NT2/D1 (cell line): ENCODE results near the gene PCED1B.

Experiments
- DNase-seq: peaks from one replicate; pipeline ENCODE4 v3.0.0-alpha.2; 2011; ENCODE audit warnings: low read depth, low spot score
- H3K27me3 ChIP-seq: 2 replicates; pipeline ENCODE4 v1.6.0; 2011; ENCODE audit warnings: mild to moderate bottlenecking; ENCODE audit not compliant: insufficient read length, insufficient read depth
- H3K36me3 ChIP-seq: 2 replicates; pipeline ENCODE4 v1.6.1; 2011; ENCODE audit warnings: mild to moderate bottlenecking, low read length, mixed read lengths; ENCODE audit not compliant: insufficient read depth, insufficient read length
- H3K4me1 ChIP-seq: 2 replicates; pipeline ENCODE4 v1.5.1; 2011; ENCODE audit not compliant: insufficient read depth, insufficient read length
- H3K4me3 ChIP-seq: 2 replicates; pipeline ENCODE4 v1.5.1; 2011; ENCODE audit warnings: low read depth; ENCODE audit not compliant: insufficient read length
- H3K9ac ChIP-seq: 2 replicates; pipeline ENCODE4 v1.6.0; 2011; ENCODE audit warnings: low read depth; ENCODE audit not compliant: insufficient read length
- H3K9me3 ChIP-seq: 2 replicates; pipeline ENCODE4 v1.5.1; 2011; ENCODE audit warnings: mild to moderate bottlenecking, low read length; ENCODE audit not compliant: insufficient read depth
- SUZ12 ChIP-seq: IDR thresholded peaks from 2 replicates; pipeline ENCODE4 v1.6.1; 2011; ENCODE audit not compliant: insufficient read length, insufficient read depth; ENCODE audit errors: extremely low read depth
- YY1 ChIP-seq: IDR thresholded peaks from 2 replicates; pipeline ENCODE4 v1.6.1; 2011; ENCODE audit not compliant: insufficient read length, insufficient read depth
- ZNF274 ChIP-seq: IDR thresholded peaks from 2 replicates; pipeline ENCODE4 v1.6.1; 2011; ENCODE audit warnings: mild to moderate bottlenecking, low read depth, low read length

The PCED1B gene

GRCh38 chr12:47077206-47078085, 2.0 kb upstream of the PCED1B start:
- H3K9me3 ChIP-seq, result no peaks in the 10 kb centered on the region
- no peak overlapping the region for H3K9ac ChIP-seq
- no peak overlapping the region for H3K4me3 ChIP-seq
- peaks cover 31% of the 10 kb centered on the region for H3K27me3 ChIP-seq
- H3K36me3 ChIP-seq, result peaks cover 6% of the 10 kb centered on the region
- TF ChIP-seq YY1, result no peak
- no peak for TF ChIP-seq SUZ12
- no peak for TF ChIP-seq ZNF274
- H3K4me1 ChIP-seq, result peaks cover 2% of the 10 kb centered on the region
- no peak for DNase-seq

GRCh38 chr12:47078086-47078395, 1.4 kb upstream of the PCED1B start:
- no peak overlapping the region for H3K9ac ChIP-seq
- H3K4me3 ChIP-seq, result no peak overlapping the region
- H3K4me1 ChIP-seq, result peaks cover 2% of the 10 kb centered on the region
- TF ChIP-seq ZNF274 (no peak), SUZ12 (no peak), YY1 (no peak)
- H3K27me3 ChIP-seq, result peaks cover 31% of the 10 kb centered on the region
- no peak for DNase-seq
- no peaks in the 10 kb centered on the region for H3K9me3 ChIP-seq
- peaks cover 6% of the 10 kb centered on the region for H3K36me3 ChIP-seq

- H3K4me3 ChIP-seq, result peak overlapping the region; percentile 63
- H3K36me3 ChIP-seq, result peaks cover 6% of the 10 kb centered on the region
- peaks cover 31% of the 10 kb centered on the region for H3K27me3 ChIP-seq
- H3K4me1 ChIP-seq, result peaks cover 2% of the 10 kb centered on the region
- DNase-seq, result no peak
- TF ChIP-seq SUZ12 (no peak), YY1 (no peak), ZNF274 (no peak)
- H3K9ac ChIP-seq, result peak overlapping the region; percentile 74
- no peaks in the 10 kb centered on the region for H3K9me3 ChIP-seq
Measured at GRCh38 chr12:47078733-47079467, 521 bp upstream of the PCED1B start.

- DNase-seq, result no peak
- Histone ChIP-seq H3K36me3 (peaks cover 6% of the 10 kb centered on the region), H3K9me3 (no peaks in the 10 kb centered on the region), H3K4me3 (peak overlapping the region; percentile 63), H3K27me3 (peaks cover 31% of the 10 kb centered on the region), H3K4me1 (peaks cover 2% of the 10 kb centered on the region), H3K9ac (peak overlapping the region; percentile 74)
- no peak for TF ChIP-seq SUZ12
- no peak for TF ChIP-seq YY1
- no peak for TF ChIP-seq ZNF274
Measured at GRCh38 chr12:47079981-47080724, 732 bp downstream of the PCED1B start.

- TF ChIP-seq ZNF274, result no peak
- no peak for TF ChIP-seq YY1
- no peak for TF ChIP-seq SUZ12
- Histone ChIP-seq H3K9ac (no peak overlapping the region), H3K9me3 (no peaks in the 10 kb centered on the region), H3K4me3 (no peak overlapping the region), H3K4me1 (peaks cover 2% of the 10 kb centered on the region), H3K27me3 (peaks cover 31% of the 10 kb centered on the region), H3K36me3 (peaks cover 6% of the 10 kb centered on the region)
- no peak for DNase-seq
Measured at GRCh38 chr12:47080725-47081502, 1.5 kb downstream of the PCED1B start.

- no peak for DNase-seq
- peaks cover 2% of the 10 kb centered on the region for H3K4me1 ChIP-seq
- peaks cover 5% of the 10 kb centered on the region for H3K36me3 ChIP-seq
- H3K9ac ChIP-seq, result no peak overlapping the region
- H3K4me3 ChIP-seq, result no peak overlapping the region
- H3K27me3 ChIP-seq, result peaks cover 30% of the 10 kb centered on the region
- H3K9me3 ChIP-seq, result no peaks in the 10 kb centered on the region
- TF ChIP-seq YY1 (no peak), ZNF274 (no peak), SUZ12 (no peak)
Measured at GRCh38 chr12:47082283-47082682, 2.9 kb downstream of the PCED1B start.
